Liver (tissue), 3 donors: ENCODE results near the gene FANCM.

Experiments used
- EGR1 ChIP-seq, 2 donors: IDR thresholded peaks; 2 replicates each; pipeline ENCODE4 v1.6.1; 2016 to 2018; ENCODE audit warnings: antibody characterized with exemption in 2 of 2, low read depth in 2 of 2
- GABPA ChIP-seq, 2 donors: IDR thresholded peaks in 1 of 2; conservative IDR thresholded peaks in 1 of 2; 2 replicates each; pipeline ENCODE4 v1.6.1; 2016; ENCODE audit warnings: antibody characterized with exemption in 2 of 2, mild to moderate bottlenecking in 1 of 2, moderate library complexity in 1 of 2
- JUND ChIP-seq, 2 donors: IDR thresholded peaks; 2 replicates each; pipeline ENCODE4 v1.6.1; 2016; ENCODE audit warnings: antibody characterized with exemption in 2 of 2
- RXRA ChIP-seq, 2 donors: IDR thresholded peaks; 2 replicates each; pipeline ENCODE4 v1.6.1; 2017 to 2018; ENCODE audit warnings: antibody characterized with exemption in 2 of 2, mild to moderate bottlenecking in 1 of 2
- SP1 ChIP-seq: IDR thresholded peaks from 2 replicates; pipeline ENCODE4 v1.6.1; 2018; ENCODE audit warnings: antibody characterized with exemption, mild to moderate bottlenecking
- TAF1 ChIP-seq: conservative IDR thresholded peaks from 2 replicates; pipeline ENCODE4 v1.6.1; 2016; ENCODE audit warnings: antibody characterized with exemption, mild to moderate bottlenecking
- YY1 ChIP-seq: IDR thresholded peaks from 2 replicates; pipeline ENCODE4 v1.6.1; 2016; ENCODE audit warnings: antibody characterized with exemption, mild to moderate bottlenecking
- TF ChIP-seq, protein P1 (sequence below): fragments of 150-350 bp; IDR thresholded peaks from 2 replicates; pipeline ENCODE4 v1.5.1; 2017; ENCODE audit warnings: improper control_type of control experiment, low read depth, low read length; ENCODE audit not compliant: missing input control
- TF ChIP-seq, protein P2 (sequence below): IDR thresholded peaks from 2 replicates; pipeline ENCODE4 v1.6.1; 2016; ENCODE audit warnings: antibody characterized with exemption
- TF ChIP-seq, protein P3 (sequence below): IDR thresholded peaks from 2 replicates; pipeline ENCODE4 v1.6.1; 2016; ENCODE audit warnings: antibody characterized with exemption, mild to moderate bottlenecking
- TF ChIP-seq, protein P4 (sequence below): IDR thresholded peaks from 2 replicates; pipeline ENCODE4 v1.6.1; 2016; ENCODE audit warnings: antibody characterized with exemption
- TF ChIP-seq, protein P5 (sequence below): IDR thresholded peaks from 2 replicates; pipeline ENCODE4 v1.6.1; 2016; ENCODE audit warnings: antibody characterized with exemption
- donor health status: healthy.
- donor health status: healthy.

DNA sequence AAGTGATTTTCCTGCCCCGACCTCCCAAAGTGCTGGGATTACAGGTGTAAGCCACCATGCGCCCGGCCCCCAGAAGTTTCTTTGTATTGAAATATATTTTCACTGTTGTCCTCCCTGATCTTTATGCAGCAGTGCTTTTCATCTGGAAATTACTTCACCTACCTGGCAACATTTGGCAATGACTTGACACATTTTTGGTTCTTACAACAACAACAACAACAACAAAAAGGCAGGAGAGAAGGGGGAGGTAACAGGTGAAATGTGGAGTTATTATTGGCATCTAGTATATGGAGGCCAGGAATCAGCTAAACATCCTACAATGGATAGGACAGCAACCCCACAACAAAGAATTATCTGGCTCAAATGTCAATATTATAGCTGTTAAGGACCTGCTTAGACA, 13.9 kb downstream of the FANCM start:
- TF ChIP-seq, protein P1, sequence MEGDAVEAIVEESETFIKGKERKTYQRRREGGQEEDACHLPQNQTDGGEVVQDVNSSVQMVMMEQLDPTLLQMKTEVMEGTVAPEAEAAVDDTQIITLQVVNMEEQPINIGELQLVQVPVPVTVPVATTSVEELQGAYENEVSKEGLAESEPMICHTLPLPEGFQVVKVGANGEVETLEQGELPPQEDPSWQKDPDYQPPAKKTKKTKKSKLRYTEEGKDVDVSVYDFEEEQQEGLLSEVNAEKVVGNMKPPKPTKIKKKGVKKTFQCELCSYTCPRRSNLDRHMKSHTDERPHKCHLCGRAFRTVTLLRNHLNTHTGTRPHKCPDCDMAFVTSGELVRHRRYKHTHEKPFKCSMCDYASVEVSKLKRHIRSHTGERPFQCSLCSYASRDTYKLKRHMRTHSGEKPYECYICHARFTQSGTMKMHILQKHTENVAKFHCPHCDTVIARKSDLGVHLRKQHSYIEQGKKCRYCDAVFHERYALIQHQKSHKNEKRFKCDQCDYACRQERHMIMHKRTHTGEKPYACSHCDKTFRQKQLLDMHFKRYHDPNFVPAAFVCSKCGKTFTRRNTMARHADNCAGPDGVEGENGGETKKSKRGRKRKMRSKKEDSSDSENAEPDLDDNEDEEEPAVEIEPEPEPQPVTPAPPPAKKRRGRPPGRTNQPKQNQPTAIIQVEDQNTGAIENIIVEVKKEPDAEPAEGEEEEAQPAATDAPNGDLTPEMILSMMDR, result no peak
- TF ChIP-seq GABPA (IDR thresholded peaks at IDR 0.05 in 1 of 2, conservative IDR thresholded peaks at IDR 0.05 in 1 of 2), result no peak
- TF ChIP-seq, protein P2, sequence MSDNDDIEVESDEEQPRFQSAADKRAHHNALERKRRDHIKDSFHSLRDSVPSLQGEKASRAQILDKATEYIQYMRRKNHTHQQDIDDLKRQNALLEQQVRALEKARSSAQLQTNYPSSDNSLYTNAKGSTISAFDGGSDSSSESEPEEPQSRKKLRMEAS, result no peak
- TF ChIP-seq YY1, result no peak
- TF ChIP-seq EGR1 (IDR thresholded peaks at IDR 0.05; ENCODE audit: low read depth in 2 of 2), result no peak
- no peak for TF ChIP-seq SP1
- no peak for TF ChIP-seq JUND (IDR thresholded peaks at IDR 0.05)
- TF ChIP-seq, protein P3, sequence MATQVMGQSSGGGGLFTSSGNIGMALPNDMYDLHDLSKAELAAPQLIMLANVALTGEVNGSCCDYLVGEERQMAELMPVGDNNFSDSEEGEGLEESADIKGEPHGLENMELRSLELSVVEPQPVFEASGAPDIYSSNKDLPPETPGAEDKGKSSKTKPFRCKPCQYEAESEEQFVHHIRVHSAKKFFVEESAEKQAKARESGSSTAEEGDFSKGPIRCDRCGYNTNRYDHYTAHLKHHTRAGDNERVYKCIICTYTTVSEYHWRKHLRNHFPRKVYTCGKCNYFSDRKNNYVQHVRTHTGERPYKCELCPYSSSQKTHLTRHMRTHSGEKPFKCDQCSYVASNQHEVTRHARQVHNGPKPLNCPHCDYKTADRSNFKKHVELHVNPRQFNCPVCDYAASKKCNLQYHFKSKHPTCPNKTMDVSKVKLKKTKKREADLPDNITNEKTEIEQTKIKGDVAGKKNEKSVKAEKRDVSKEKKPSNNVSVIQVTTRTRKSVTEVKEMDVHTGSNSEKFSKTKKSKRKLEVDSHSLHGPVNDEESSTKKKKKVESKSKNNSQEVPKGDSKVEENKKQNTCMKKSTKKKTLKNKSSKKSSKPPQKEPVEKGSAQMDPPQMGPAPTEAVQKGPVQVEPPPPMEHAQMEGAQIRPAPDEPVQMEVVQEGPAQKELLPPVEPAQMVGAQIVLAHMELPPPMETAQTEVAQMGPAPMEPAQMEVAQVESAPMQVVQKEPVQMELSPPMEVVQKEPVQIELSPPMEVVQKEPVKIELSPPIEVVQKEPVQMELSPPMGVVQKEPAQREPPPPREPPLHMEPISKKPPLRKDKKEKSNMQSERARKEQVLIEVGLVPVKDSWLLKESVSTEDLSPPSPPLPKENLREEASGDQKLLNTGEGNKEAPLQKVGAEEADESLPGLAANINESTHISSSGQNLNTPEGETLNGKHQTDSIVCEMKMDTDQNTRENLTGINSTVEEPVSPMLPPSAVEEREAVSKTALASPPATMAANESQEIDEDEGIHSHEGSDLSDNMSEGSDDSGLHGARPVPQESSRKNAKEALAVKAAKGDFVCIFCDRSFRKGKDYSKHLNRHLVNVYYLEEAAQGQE, result no peak
- no peak for TF ChIP-seq RXRA (IDR thresholded peaks at IDR 0.05)
- TF ChIP-seq, protein P4, sequence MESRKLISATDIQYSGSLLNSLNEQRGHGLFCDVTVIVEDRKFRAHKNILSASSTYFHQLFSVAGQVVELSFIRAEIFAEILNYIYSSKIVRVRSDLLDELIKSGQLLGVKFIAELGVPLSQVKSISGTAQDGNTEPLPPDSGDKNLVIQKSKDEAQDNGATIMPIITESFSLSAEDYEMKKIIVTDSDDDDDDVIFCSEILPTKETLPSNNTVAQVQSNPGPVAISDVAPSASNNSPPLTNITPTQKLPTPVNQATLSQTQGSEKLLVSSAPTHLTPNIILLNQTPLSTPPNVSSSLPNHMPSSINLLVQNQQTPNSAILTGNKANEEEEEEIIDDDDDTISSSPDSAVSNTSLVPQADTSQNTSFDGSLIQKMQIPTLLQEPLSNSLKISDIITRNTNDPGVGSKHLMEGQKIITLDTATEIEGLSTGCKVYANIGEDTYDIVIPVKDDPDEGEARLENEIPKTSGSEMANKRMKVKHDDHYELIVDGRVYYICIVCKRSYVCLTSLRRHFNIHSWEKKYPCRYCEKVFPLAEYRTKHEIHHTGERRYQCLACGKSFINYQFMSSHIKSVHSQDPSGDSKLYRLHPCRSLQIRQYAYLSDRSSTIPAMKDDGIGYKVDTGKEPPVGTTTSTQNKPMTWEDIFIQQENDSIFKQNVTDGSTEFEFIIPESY, result no peak
- no peak for TF ChIP-seq TAF1
- TF ChIP-seq, protein P5, sequence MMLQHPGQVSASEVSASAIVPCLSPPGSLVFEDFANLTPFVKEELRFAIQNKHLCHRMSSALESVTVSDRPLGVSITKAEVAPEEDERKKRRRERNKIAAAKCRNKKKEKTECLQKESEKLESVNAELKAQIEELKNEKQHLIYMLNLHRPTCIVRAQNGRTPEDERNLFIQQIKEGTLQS, result no peak
